GM12874 (cell line): ENCODE measurements around the gene KCNG1.

Experiments
- CTCF ChIP-seq: IDR thresholded peaks from 2 replicates; pipeline ENCODE4 v1.5.1; 2011; ENCODE audit warnings: low read depth, mild to moderate bottlenecking, control low read depth, low read length, moderate library complexity; ENCODE audit not compliant: insufficient read depth

Gene KCNG1, protein sequence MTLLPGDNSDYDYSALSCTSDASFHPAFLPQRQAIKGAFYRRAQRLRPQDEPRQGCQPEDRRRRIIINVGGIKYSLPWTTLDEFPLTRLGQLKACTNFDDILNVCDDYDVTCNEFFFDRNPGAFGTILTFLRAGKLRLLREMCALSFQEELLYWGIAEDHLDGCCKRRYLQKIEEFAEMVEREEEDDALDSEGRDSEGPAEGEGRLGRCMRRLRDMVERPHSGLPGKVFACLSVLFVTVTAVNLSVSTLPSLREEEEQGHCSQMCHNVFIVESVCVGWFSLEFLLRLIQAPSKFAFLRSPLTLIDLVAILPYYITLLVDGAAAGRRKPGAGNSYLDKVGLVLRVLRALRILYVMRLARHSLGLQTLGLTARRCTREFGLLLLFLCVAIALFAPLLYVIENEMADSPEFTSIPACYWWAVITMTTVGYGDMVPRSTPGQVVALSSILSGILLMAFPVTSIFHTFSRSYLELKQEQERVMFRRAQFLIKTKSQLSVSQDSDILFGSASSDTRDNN

DNA sequence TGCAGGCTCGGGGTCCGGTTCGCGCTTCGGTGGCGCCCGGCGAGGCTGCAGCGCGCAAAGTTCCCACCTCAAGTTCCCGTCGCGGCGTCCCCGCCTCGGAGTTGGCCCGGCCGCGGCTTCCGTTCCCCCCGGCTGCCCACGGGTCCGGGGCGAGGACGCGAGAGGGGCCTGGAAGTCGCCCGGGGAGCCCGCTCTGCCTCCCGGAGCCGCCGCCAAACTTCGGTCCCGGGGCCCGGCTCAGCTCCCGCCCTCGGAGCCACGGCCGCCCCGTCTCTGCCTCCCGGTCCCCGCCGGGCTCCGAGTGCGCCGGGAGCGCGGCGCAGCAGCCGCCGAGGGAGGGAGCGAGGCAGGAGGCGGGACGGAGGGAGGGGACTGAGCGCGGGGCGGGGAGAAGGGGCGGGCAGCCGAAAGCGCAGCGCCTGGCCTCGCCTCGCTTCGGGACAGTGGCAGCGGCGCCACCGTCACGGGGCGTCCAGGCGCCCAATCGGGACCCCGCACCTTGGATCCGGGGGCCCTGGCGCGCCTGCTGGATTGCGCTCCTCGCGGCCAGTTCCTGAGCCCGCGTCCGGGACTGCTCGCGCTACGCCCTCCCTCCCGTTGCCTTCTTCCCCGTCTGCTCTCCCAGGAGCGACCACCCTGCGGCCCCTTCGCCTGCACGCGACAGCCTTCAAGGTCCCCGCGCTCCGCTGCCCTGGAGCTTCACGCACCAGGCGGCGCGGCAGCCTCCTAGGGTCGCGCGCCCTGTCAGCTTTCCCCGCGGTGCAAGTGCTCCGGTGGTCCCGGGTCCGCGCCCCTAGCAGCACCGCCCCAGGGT lies at the start of gene KCNG1:
TSS of gene KCNG1 (minus strand) at position 305 of the 814 bp plus-strand sequence. CDS start 12,769 bp downstream, outside the sequence.
- no peak for TF ChIP-seq CTCF

DNA sequence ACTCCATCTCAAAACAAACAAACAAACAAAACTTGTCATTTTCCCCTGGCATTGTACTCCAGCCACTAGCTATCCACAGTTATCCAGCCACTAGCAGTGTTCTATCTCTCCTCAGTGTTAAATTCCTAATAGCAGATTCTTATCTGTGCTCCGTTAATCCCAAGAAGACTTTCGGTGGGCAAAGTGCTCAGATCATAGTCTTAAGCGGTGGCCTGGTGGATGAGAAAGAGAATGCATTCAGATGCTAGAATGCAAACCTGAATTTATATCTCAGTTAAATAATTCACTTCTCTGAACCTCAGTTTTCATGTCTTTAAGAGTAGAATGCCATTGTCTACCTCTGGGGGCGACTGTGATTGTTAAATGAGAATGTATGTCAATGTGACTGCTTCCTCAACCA lies 47.7 kb upstream of the KCNG1 start:
- TF ChIP-seq CTCF: no peak

GRCh38 chr20:51067792-51068191 lies 44.9 kb upstream of the KCNG1 start:
- TF ChIP-seq CTCF: no peak

DNA sequence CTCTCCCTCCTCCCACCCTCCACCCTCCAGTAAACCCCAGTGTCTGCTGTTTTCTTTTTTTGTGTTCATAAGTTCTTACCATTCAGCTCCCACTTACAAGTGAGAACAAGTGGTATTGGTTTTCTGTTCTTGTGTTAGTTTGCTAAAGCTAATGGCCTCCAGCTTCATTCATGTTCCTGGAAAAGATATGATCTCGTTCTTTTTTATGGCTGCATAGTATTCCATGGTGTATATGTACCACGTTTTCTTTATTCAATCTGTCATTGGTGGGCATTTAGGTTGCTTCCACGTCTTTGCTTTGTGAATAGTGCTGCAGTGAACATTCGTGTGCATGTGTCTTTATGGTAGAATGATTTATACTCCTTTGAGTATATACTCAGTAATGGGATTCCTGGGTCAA lies 42.7 kb upstream of the KCNG1 start:
- no peak for TF ChIP-seq CTCF

GRCh38 chr20:51064137-51064536 lies 41.2 kb upstream of the KCNG1 start:
- no peak for TF ChIP-seq CTCF

DNA sequence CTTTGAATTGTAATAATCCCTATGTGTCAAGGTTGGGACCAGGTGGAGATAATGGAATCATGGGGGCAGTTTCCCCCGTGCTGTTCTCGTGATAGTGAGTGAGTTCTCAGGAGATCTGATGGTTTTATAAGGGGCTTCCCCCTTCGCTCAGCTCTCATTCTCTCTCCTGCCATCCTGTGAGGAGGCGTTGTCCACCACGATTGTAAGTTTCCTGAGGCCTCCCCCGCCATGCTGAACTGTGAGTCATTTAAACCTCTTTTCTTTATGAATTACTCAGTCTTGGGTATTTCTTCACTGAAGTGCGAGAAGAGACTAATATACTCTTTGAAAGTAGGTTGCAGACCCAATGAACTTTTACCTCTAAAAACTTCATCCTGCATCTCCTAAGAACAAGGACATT lies 39.2 kb upstream of the KCNG1 start:
- no peak for TF ChIP-seq CTCF

DNA sequence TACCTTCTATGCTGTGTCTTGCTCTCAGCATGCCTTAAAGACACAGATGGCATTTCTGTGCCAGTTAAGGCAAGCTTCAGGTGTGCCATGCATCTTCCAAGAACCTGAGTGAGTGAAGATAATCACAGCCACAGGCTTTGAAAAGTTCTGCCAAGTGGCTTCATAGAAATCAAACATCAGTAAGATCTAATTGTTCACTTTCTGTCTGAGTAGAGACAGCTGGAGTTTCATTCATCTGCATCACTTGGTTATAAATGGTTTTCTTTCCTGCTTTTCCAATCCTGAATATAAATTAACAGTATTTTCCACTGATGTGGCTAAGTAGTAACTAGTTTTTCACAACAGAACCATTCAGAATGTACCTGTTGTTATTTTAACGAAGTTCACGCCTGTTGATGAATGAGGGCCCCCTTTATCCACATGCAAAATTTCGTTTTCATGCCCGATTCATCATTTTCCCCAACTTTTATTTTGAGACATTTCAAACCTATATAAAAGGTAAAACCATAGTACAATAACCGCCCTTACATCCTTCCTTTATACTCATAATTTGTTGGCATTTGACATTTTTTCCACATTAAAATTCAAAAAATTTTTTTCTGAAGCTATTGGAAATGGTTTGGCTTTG lies 38.6 kb upstream of the KCNG1 start:
- TF ChIP-seq CTCF: no peak
